Activated CD4-positive, alpha-beta T cell treated with anti-CD3 and anti-CD28 coated beads for 48 hours (primary cell): ENCODE results near the gene TTL.
"Not testable (repeated sequence)": the region's sequence is repeated elsewhere in the genome, so short reads cannot be mapped to it uniquely, and the experiment has no call there.

Experiments used
- DNase-seq: peaks from one replicate; pipeline ENCODE4 v3.0.0-alpha.2; 2020

Gene TTL

DNA sequence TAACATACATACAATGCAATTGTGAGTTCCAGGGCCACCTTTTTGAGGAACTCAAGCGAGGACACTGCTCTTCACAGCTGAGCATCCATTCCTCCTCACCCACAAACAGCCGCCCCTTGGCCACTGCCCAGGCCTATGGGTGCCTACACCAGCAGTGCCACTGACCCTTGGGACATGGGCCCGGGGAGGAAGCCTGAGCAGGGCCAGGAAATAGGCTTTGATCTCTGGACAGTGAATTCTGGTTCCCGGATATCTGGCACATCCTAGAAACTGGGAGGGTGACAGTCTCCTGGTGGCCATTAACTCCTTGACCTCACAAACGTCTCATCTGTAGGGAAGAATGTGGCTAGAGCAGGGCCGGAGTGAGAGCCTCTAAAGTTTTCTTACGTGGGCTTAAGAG, 5.5 kb upstream of the TTL start:
- DNase-seq, result no peak

DNA sequence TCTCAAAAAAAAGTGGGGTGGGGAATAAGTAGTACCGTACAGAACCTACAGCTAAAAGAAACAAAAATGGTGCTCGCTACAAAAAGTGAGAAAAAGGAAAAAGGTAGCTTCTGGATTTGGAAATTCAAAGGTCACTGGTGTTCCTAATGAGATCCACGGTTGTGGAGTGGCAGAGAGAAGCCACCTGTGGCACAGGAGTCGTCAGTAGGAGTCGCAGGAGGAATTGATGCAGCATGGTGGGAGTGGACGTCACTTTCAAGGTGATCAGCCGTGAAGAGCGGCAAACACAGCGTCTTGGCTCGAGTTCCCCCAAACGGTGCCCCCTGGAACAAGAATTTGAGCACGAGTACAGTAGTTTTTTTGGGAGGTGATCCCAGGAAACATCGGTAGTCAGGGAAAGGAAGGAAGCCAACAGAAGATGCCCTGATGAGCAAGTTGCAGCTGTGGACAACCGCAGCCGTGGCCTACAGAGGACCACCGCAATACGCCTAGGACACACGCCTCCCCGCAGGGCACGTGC, 1.4 kb upstream of the TTL start:
- peak; percentile 31 for DNase-seq

DNA sequence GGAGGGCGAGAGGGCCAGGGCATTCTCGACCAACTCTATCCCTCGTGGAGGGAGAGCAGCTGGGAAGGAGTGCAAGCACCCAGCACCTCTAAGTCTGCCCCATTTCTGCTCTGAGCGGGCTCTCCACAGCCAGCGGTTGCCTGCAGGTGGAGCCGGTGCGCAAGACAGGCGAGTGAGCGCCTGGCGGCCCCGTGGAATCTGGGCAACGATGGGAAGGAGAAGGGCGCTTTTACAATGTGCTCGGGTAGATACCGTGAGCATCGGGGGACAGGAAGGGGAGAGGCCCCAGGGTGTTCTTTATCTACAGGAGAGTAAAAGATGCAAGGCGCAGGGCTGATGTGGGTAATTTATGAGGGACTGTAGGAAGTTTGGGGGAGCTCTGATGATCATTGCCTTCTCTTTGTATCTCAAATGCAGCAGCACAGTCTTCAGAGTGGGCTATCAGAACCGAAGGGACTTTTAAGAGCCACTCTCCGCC, 867 bp upstream of the TTL start:
- DNase-seq, result peak; percentile 91

DNA sequence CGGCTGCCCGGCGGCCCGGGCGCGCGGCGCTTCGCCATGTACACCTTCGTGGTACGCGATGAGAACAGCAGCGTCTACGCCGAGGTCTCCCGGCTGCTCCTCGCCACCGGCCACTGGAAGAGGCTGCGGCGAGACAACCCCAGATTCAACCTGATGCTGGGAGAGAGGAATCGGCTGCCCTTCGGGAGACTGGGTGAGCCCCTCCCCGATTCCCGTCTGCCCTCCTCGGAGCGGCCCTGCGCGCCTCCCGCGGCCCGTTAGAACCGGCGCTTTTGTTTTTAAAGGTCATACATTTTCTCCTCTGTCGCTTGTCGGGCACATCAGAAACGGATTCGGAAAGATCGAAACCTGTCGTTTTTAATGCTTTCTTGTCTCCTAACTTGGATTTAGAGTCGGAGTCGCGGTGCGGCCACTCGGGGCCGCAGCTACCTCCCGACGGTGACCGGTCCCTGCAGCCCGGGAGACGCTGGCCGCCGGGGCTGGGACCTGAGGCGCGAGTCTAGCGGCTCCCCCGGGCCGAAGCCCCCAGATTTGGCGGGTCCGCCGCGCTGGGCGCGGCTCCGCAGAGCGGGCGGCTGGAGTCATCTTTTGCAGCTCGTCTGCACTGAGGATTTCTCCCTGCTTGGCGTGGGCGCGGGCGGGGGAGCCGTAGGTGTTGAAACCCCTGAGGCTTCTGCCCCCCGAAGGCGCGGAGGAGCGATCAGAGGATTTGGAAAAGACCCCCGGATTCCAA, 519 bp downstream of the TTL start:
- DNase-seq, result peak; percentile 45

DNA sequence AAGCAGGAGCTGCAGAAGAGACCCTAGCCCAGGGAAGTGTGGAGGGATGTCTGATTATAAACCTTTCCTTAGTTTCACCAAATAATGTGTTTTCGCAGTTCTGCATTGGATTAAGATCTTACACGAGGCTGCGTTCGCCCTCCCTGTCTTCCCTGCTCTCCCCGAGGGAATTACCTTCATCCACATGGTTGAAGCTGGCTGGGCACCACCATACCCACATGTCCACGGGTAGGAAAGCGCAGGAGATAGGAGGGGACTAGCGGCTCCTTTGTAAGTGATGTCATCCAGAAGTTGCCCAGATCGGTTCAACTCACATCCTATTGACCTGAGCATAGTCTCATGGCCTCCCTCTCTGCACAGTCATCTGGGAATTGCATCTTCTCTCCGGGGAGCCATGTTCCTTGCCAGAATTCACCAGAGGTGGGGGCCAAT, 1.1 kb downstream of the TTL start:
- peak; percentile 22 for DNase-seq

DNA sequence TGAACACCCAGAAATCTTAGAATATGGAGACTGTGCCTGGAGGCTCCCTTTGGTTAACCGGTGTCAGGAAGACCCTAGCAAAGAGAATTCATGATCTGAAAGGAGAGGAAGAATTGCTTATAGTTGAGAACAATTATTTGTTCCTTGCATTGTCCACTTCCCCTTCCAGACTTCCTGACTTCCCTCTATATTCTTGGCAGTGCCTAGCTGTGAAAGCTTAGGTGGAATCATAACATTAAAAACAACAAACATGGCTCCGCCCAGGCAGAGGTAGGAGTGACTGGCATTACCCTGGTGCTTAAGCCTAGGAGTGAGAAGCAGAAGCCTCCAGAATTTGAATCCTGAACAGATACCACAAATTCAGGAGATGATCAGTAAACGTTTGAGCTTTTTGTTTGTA, 1.9 kb downstream of the TTL start:
- no peak for DNase-seq

DNA sequence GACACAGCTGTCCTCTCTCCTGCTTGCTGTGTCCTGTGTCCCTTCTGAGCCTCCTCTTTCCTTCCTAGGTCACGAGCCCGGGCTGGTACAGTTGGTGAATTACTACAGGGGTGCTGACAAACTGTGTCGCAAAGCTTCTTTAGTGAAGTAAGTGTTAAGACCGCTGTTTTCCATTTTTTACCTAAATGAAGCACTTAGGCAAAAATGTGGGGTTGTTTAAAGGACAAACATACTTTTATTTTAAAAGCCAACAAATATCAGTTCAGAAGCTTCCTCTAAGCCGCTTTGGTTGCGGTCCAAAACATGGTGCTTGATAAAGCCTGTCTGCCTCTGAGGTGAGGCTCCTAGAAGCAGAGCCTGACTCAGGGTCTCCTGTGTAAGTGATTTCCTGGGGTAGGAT, 3.9 kb downstream of the TTL start:
- no peak for DNase-seq

DNA sequence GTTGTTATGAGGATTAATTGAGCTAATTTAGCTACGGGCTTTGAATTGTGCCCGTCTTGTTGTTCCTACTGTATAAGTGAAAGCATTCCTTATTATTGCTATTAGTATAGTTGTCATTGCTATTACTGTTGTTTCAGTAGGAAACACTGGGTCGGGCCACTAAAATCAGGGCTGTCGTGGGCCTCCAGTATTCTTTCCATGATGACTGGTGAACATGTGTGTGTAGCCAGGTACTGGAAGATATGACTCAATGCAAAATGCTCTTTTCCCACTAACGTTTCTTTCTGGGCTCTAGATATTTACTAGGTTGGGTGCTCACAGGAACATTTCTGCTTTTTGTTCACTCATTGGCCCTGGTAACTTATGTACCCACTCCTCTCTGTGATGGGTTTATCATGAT, 4.9 kb downstream of the TTL start:
- DNase-seq, result peak; percentile 33

DNA sequence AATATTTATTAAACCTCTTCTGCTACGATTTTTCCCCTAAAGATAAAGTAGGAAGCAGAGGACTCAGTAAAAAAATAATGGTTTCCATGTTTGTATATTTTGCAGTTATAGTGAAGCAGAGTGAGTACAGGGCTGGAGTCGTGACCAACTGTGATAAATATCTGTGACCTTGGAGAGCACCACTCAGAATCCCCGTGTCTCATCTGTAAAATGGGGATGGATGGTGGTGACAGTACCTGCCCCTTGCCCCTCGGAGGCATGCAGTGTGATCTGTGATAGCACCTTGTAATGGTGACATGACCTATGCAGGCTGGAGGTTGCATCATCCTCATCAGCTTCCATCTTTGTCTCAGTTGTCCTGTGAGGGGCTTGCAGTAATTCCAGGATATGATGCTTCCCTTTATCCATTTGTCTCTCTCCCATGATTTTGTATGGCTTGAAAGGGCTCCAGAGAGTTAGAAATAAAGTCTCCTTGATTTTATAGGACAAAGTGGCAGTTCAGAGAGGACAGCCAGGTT, 5.5 kb downstream of the TTL start:
- no peak for DNase-seq

DNA sequence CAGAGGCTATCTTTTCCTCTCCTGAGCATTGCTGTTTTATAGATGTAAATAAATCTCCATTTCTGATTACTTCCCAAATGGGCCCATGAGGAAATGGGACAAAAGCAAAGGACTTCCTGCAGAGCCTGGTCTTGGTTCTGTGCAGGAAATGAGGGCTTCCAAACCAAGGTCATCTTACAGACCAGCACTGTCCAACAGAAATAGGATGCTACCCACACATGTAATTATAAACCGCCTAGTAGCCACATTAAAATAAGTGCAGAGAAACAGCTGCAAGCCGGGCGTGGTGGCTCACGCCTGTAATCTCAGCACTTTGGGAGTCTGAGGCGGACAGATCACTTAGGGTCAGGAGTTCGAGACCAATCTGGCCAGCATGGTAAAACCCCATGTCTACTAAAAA, 6.2 kb downstream of the TTL start:
- no peak for DNase-seq

DNA sequence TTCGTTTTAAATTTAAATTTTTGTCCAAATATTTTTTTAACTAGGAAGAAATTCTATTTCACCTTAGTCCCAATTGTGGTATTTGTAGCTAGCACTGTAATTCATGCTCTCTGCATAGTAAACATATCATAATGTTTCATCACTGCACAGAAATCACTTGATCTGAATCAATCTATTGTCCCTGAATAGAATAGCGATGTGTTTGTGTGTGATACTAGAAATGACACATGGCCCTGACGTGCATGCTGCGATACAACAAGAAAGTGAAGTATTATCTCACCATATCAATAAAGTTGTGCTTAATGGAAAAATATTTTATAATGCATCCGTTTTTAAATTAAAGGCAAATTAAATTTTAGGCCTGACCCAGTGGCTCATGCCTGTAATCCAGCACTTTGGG, 10.0 kb downstream of the TTL start:
- DNase-seq, result no peak

DNA sequence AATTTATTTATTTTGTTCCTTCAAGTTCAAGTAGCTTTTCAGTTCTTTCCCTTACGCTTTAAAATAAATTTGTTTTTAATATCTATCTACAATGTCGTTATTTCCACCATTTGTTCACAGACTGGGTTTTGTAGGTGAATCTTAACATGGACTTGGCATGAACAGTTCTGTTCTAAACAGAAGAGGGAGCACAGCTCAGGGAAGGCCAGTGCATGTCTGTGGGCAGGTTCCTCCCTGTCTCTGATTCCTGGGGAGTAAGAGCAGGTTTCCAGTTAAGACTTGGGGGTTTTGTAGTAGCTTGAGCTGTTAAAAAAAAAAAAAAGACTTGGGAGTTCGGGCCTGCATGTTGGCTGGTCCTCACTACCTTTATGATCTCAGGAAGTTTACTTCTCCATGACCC, 11.1 kb downstream of the TTL start:
- no peak for DNase-seq

DNA sequence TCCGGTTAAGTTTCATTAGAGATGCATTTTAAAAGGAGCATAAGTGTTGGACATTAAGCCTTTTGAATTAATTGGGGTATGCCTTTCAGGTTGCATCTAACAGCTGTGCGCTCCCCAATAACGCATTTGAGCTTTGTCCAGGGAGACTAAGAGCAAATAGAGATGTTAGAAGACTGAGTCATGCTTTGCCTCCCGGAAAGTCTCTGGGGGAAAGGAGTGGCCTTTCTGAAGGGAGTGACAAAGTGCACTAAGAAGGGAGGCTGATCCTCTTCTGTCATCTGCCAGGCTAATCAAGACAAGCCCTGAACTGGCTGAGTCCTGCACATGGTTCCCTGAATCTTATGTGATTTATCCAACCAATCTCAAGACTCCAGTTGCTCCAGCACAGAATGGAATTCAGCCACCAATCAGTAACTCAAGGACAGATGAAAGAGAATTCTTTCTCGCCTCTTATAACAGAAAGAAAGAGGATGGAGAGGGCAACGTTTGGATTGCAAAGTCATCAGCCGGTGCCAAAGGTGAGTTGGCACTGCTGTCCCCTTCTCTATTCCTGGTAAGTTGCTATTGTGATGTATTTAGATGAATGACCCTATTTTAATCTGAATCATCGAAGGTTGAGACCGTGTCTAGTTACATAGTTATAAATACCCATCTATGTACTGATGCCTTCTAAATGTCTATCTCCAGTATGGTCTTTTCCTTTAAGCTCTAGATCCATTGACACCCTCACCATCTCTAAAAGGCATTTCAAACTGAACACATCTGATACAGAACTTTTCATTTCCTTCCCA, 12.1 kb downstream of the TTL start:
- no peak for DNase-seq

DNA sequence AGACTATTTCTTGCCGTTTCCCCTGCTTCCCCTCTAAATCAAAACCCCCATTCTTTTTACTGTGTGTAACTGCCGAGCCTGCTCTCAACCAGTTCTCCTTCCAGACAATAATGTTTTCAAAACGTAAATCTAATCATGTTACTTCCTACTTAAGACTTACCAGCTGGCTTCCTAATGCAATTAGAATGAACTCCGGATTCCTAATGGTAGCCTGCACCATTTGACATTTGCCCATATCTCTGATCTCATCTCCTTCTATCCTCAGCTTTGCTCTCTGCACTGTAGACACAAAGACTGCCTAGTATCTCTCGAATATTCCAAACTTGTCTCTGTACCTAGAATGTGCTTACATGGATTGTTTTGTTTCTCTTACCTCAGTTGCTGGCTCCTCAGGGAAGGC, 12.9 kb downstream of the TTL start:
- DNase-seq, result no peak

DNA sequence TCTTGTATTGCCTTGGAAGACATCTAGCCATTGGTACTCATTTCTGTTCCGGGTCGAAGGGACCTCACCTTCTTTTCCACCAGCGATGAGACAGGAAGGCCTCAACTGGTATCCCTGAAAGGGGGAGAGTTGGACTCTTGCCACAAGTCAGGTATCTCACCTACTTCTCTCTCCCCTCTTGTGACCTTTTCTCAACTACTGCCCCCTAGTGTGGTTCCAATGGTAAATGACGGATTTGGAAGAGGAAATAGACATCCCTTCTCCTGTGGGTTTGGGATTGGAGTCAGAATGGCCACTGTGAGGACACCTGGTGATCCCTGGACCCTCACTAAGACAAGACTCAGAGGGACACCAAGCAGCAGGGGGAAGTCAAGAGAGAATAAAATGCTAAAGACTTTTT, 13.9 kb downstream of the TTL start:
- not testable (repeated sequence) for DNase-seq

DNA sequence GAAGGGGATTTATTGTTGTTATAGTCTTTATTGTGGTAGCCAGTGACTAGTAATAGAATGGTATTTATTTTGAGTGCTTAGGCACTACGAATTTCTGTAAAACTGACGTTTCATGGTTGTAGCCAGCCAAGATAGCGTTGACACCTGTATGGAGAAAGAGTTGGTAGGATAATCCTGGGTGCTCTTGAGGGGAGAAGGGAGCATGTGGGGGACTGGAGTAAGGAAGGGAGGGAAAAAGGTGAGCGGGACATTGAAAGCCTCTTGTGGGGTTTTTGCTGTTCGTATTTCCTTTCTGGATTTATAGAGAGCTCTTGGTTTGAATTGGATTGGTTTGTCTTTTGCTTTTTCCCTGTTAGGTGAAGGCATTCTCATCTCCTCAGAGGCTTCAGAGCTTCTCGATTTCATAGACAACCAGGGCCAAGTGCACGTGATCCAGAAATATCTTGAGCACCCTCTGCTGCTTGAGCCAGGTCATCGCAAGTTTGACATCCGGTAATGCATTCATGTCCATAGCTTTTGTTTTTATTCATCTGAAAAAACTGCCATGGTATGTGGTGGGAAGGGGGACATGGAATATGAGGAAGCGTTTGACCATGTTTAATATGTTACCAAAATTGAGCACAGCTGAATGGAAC, 19.0 kb downstream of the TTL start:
- peak; percentile 54 for DNase-seq

DNA sequence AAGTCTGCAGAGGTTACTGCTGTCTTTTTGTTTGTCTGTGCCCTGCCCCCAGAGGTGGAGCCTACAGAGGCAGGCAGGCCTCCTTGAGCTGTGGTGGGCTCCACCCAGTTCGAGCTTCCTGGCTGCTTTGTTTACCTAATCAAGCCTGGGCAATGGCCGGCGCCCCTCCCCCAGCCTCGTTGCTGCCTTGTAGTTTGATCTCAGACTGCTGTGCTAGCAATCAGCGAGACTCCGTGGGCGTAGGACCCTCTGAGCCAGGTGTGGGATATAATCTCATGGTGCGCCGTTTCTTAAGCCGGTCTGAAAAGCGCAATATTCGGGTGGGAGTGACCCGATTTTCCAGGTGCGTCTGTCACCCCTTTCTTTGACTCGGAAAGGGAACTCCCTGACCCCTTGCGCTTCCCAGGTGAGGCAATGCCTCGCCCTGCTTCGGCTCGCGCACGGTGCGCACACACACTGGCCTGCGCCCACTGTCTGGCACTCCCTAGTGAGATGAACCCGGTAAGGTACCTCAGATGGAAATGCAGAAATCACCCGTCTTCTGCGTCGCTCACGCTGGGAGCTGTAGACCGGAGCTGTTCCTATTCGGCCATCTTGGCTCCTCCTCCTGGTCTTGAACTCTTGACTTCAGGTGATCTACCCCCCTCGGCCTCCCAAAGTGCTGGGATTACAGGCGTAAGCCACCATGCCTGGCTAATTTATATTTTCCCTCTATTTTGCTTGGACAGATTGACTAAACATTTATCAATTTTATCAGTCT, 27.5 kb downstream of the TTL start:
- not testable (repeated sequence) for DNase-seq

DNA sequence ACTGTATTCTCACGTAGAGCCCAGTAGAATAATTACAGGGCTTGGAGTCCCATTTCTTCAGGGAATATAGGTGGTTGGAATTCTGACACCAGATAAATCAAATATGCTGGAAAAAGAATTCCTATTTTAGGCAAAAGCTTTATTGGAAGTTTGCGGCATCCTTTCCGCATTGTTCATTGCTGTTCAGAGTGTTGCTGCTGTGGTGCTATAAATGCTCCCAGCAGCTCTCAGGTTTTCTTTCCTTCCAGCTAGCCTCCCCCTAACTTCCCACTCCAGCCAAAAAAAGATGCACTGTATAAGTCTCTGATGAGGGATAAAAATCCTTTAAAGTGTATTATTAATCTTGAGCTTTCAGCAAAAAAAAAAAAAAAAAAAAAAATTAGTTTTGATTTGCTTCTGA, 34.8 kb downstream of the TTL start:
- no peak for DNase-seq

DNA sequence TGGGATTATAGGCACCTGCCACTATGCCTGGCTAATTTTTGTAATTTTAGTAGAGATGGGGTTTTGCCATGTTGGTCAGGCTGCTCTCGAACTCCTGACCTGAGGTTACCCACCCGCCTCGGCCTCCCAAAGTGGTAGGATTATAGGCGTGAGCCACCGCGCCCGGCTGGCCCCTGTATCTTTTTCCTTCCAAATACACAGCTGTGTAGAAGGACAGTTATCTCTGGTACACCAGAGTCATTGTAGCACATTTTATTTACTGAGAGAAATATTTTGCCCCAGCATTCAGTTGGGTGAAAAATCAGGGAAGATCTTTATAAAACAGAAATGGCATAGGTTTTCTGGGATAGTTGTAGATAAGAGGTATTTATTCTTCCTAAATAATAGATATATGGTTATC, 36.9 kb downstream of the TTL start:
- DNase-seq, result no peak

DNA sequence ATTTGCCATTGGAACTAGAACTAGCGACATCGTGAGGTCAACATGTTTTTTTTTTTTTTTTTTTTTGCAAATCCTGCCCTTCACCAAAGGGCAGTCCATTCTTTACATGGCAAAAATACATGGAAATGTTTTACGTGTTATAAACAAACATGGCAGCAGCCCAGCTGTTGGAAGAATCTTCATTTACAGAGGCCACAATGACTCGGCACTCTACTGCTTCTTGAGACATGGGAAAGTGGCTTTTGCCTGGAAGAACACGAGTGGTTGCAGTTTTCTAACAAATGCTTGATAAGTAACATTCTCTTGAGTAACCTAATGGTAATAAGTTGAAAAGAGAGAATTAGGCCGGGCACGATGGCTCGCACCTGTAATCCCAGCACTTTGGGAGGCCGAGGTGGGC, 37.5 kb downstream of the TTL start:
- DNase-seq, result no peak

DNA sequence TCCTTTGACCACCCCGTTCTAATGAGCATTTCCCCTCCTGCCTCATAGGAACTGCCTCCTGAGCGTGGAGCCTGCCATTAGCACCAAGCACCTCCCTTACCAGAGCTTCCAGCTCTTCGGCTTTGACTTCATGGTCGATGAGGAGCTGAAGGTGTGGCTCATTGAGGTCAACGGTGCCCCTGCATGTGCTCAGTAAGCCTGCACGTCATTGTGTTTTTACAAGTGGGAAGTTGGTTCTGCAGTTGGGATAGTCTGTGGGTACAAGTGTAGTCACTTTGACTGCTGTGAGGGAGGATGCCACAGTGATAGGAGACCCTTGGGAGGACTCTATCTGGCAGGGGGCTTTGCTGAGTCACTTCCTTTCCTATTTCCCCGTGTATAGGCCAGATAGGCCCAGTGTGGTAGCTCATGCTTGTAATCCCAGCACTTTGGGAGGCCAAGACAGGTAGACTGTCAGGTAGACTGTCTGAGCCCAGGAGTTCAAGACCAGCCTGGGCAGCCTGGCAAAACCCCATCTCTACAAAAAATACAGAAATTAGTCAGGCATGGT, 38.4 kb downstream of the TTL start:
- DNase-seq, result no peak

DNA sequence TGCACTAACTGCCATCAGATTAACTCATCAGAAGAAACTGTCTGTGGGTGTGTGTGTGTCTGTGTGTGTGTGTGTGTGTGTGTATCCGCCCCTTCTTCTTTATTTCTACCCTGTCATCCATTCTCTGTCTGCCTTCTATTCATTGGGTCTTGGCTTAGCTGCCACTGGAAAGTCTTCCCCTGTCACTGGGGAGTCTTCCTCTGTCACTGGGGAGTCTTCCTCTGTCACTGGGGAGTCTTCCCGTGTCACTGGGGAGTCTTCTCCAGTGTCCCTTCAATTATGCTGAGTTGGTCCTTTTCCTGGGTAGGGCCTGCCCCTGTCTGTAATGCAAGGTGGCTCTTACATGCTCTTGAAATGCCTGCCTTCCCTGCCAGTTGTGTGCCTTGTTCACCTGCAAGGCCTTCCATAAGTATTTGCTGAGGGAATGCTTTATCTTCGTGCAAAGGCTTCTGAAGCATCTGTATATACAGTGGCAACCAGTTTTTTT, 41.4 kb downstream of the TTL start:
- no peak for DNase-seq
